GM12878 (cell line): ENCODE results near the gene ESPL1. TPM values are rescaled to one million over a fixed set of nuclear protein-coding genes. Genes with fewer than 3 reads are reported as not detected.

Source experiments
- ATAC-seq: fragments of 200-7000 bp; cut with Tn5 transposase; 3 replicates; pipeline ENCODE4 v1.9.1; 2020; ENCODE audit warnings: mild to moderate bottlenecking, moderate library complexity
- BruUV-seq: library from RNA; stranded (reverse); fragments of 400-500 nt; replicated peaks from 2 replicates; lab custom pipeline; 2021; lab: Mats Ljungman, UMichigan
- CTCF ChIA-PET: fragments of 300-600 bp; sonication (Branson Sonifier 250); formaldehyde crosslinking; extraction: SDS; loops from one replicate; lab custom pipeline; 2021; ENCODE audit warnings: inconsistent platforms; lab: Yijun Ruan, JAX
- POLR2A ChIA-PET: fragments of 350-600 bp; formaldehyde crosslinking; extraction: SDS; loops from one replicate; lab custom pipeline; 2021; ENCODE audit warnings: inconsistent platforms; lab: Charles Lee
- RAD21 ChIA-PET: fragments of 300-600 bp; sonication (Branson Sonifier 250); formaldehyde crosslinking; loops from one replicate; lab custom pipeline; 2023; ENCODE audit warnings: antibody characterized with exemption; ENCODE audit not compliant: unreplicated experiment; lab: Charles Lee
- SMC1A ChIA-PET: fragments of 300-600 bp; sonication (Branson Sonifier 250); formaldehyde crosslinking; loops from one replicate; lab custom pipeline; 2023; ENCODE audit not compliant: unreplicated experiment, uncharacterized antibody; lab: Charles Lee
- DNase-seq: peaks from one replicate; pipeline ENCODE4 v3.0.0-alpha.2; 2011; ENCODE audit warnings: low read depth, low spot score
- FAIRE-seq: peaks from 3 replicates; lab custom pipeline; 2011; peaks lifted over from hg19 to GRCh38; lab: Jason Lieb, UNC
- H2AFZ ChIP-seq: 2 replicates; pipeline ENCODE4 v1.6.0; 2011; ENCODE audit warnings: low read depth, low read length, control low read depth; ENCODE audit not compliant: control insufficient read depth
- H3K27ac ChIP-seq: 2 replicates; pipeline ENCODE4 v1.5.1; 2011; ENCODE audit warnings: control low read depth; ENCODE audit not compliant: control insufficient read depth, insufficient read depth
- H3K27me3 ChIP-seq, 2 experiments: replicated peaks in 1 of 2; 2 replicates each; pipeline versions ENCODE4 v1.6.0 to v1.6.1; 2011; ENCODE audit warnings: low read length in 1 of 2; ENCODE audit not compliant: control insufficient read depth in 2 of 2, insufficient read depth in 2 of 2
- H3K36me3 ChIP-seq, 2 experiments: 2 replicates each; pipeline ENCODE4 v1.5.1; 2011; ENCODE audit warnings: low read length in 1 of 2; ENCODE audit not compliant: control insufficient read depth in 2 of 2, insufficient read depth in 2 of 2
- H3K4me1 ChIP-seq: 2 replicates; pipeline ENCODE4 v1.6.1; 2011; ENCODE audit warnings: mild to moderate bottlenecking, low read length, moderate library complexity, mixed read lengths; ENCODE audit not compliant: control insufficient read depth, insufficient read depth
- H3K4me2 ChIP-seq: 2 replicates; pipeline ENCODE4 v1.6.0; 2011; ENCODE audit warnings: control low read depth; ENCODE audit not compliant: control insufficient read depth, insufficient read depth
- H3K4me3 ChIP-seq: fragments of 200-600 bp; sonication (generic); 2 replicates; pipeline ENCODE4 v1.5.1; 2016
- H3K79me2 ChIP-seq: 2 replicates; pipeline ENCODE4 v1.6.0; 2011; ENCODE audit warnings: low read length; ENCODE audit not compliant: control insufficient read depth, insufficient read depth
- H3K9ac ChIP-seq: 2 replicates; pipeline ENCODE4 v1.8.0; 2011; ENCODE audit warnings: low read length, control low read depth, mixed read lengths; ENCODE audit not compliant: control insufficient read depth, insufficient read depth
- H3K9me3 ChIP-seq: replicated peaks from 3 replicates; pipeline ENCODE4 v1.5.1; 2011; ENCODE audit warnings: mild to moderate bottlenecking, low read length; ENCODE audit not compliant: control insufficient read depth, insufficient read depth
- H4K20me1 ChIP-seq: 2 replicates; pipeline ENCODE4 v1.6.0; 2011; ENCODE audit not compliant: control insufficient read depth, insufficient read depth
- ATF2 ChIP-seq: IDR thresholded peaks from 2 replicates; pipeline ENCODE4 v1.6.1; 2012; ENCODE audit warnings: low read length, inconsistent platforms
- CEBPZ ChIP-seq: fragments of 150-350 bp; IDR thresholded peaks from 2 replicates; pipeline ENCODE4 v1.6.1; 2016; ENCODE audit warnings: low read depth, low read length
- CUX1 ChIP-seq: IDR thresholded peaks from 2 replicates; pipeline ENCODE4 v1.6.1; 2012; ENCODE audit warnings: improper control_type of control experiment, low read depth, low read length; ENCODE audit not compliant: insufficient replicate concordance
- NR2C1 ChIP-seq: fragments of 450-650 bp; IDR thresholded peaks from 2 replicates; pipeline ENCODE4 v1.6.1; 2017; ENCODE audit warnings: antibody characterized with exemption, mild to moderate bottlenecking, moderate library complexity
- RFX5 ChIP-seq: IDR thresholded peaks from 2 replicates; pipeline ENCODE4 v1.6.1; 2011; ENCODE audit warnings: low read depth, low read length, improper control_type of control experiment
- USF2 ChIP-seq: IDR thresholded peaks from 2 replicates; pipeline ENCODE4 v1.6.1; 2011; ENCODE audit warnings: low read depth, low read length, improper control_type of control experiment, borderline replicate concordance
- YBX1 ChIP-seq: fragments of 450-650 bp; IDR thresholded peaks from 2 replicates; pipeline ENCODE4 v1.6.1; 2016; ENCODE audit warnings: antibody characterized with exemption
- ZBTB33 ChIP-seq: fragments of 450-650 bp; IDR thresholded peaks from 2 replicates; pipeline ENCODE4 v1.6.1; 2017; ENCODE audit warnings: mild to moderate bottlenecking
- WGBS: methylation state at CpG from one replicate; pipeline ENCODE4 v1.1.6; 2016; ENCODE audit warnings: low lambda C conversion rate; ENCODE audit not compliant: insufficient replicate concordance, insufficient coverage; ENCODE audit errors: missing lambda C conversion rate; 5-methylcytosine and 5-hydroxymethylcytosine counted together
- in situ Hi-C: fragments of 300-500 bp; cut with MboI; formaldehyde crosslinking; loops from 9 replicates; pipeline ENCODE4 v1.14.3; 2018; ENCODE audit warnings: mixed read lengths
- intact Hi-C: fragments of 100-400 bp; cut with micrococcal nuclease; formaldehyde crosslinking; loops from one replicate; pipeline ENCODE4 v1.14.2; 2022; ENCODE audit not compliant: unreplicated experiment
- polyA plus RNA-seq, 11 experiments: library from polyadenylated mRNA; depleted of rRNA in 4 of 11; unstranded in 6 of 11; stranded (reverse) in 5 of 11; fragments of >200 nt; fragmentation: Nextera tagmentation in 4 of 11; fragmentation: Illumina TruSeq in 1 of 11; extraction: Ambion mirVana in 4 of 11; extraction: Trizol in 1 of 11; gene quantifications; 1 replicate in 1 of 11; 2 replicates in 10 of 11; pipeline versions ENCODE4 v1.2.1 to v1.2.3, GENCODE V29; 2011 to 2016; ENCODE audit warnings: inconsistent platforms in 2 of 11, missing spikeins in 2 of 11, low read depth in 1 of 11
- total RNA-seq, 4 experiments: library from RNA; depleted of rRNA in 3 of 4; stranded (reverse); fragments of >200 nt in 3 of 4; fragmentation: Illumina TruSeq in 1 of 4; extraction: Trizol in 1 of 4; gene quantifications; 2 replicates each; pipeline versions ENCODE4 v1.2.1 to v1.2.3, GENCODE V29; 2013 to 2021

ESPL1 gene
- total and polyA plus RNA-seq, 10 of the 15 experiments (the other 5 are each of a cell fraction or from before 2014, with no cell fraction given): 2.1 to 61.9 (median 21.2) TPM

- WGBS: 88% methylated on average over 5 of the region's 5 CpGs
- no peak for FAIRE-seq
- H2AFZ ChIP-seq: no peak overlapping the region
- ChIA-PET CTCF (interaction anchor here (1.5 to 11.9 kb wide), 3 partner anchors 20 to 143 kb away, joined by 3 to 142 read pairs (median 3); partner anchors contain the start of gene AAAS), RAD21 (no interaction called here), POLR2A (interaction anchor here (0.6 to 1.0 kb wide), 2 partner anchors 17 to 284 kb away, joined by 3 read pairs; no protein-coding TSS in a partner anchor), SMC1A (interaction anchor here (0.5 to 1.2 kb wide), 2 partner anchors 17 to 147 kb away, joined by 3 to 4 read pairs; no protein-coding TSS in a partner anchor)
- TF ChIP-seq CUX1 (no peak), CEBPZ (no peak), YBX1 (no peak), RFX5 (no peak), NR2C1 (no peak), ATF2 (no peak), USF2 (no peak), ZBTB33 (no peak)
- in situ Hi-C loops: no loop called here
- H3K36me3 ChIP-seq: peaks cover 17 to 21% of the 10 kb centered on the region in 2 experiments
- no peak overlapping the region for H3K4me3 ChIP-seq
- no TSS peak for BruUV-seq
- ATAC-seq: no peak
- no peak for DNase-seq
- no peaks in the 10 kb centered on the region for H3K27me3 ChIP-seq
- no peak overlapping the region for H3K9ac ChIP-seq
- H4K20me1 ChIP-seq: no peaks in the 10 kb centered on the region
- no peak overlapping the region for H3K27ac ChIP-seq
- intact Hi-C loops: no loop called here
- peaks cover 15% of the 10 kb centered on the region for H3K79me2 ChIP-seq
- H3K4me2 ChIP-seq: no peak overlapping the region; the same call in 1 of the 2 replicates
- no peaks in the 10 kb centered on the region for H3K9me3 ChIP-seq
- H3K4me1 ChIP-seq: peaks cover 13% of the 10 kb centered on the region
Observed at GRCh38 chr12:53302903-53303302, 34.8 kb downstream of the ESPL1 start.
